CD14-positive monocyte (primary cell): ENCODE measurements around the gene COL12A1. TPM values are rescaled to one million over a fixed set of nuclear protein-coding genes. Genes with fewer than 3 reads are reported as not detected.

Experiments used
- DNase-seq, 3 donors: peaks; one replicate each; pipeline ENCODE4 v3.0.0-alpha.2; 2011 to 2022
- H2AFZ ChIP-seq: 2 replicates; pipeline ENCODE4 v1.6.0; 2012; ENCODE audit warnings: mild to moderate bottlenecking, low read depth, low read length, inconsistent platforms; ENCODE audit not compliant: insufficient read depth, poor library complexity, severe bottlenecking
- H3K27ac ChIP-seq, 2 donors: 1 replicate in 1 of 2; 2 replicates in 1 of 2; pipeline ENCODE4 v1.5.1; 2012 to 2013; ENCODE audit warnings: low read length in 2 of 2, control low read depth in 1 of 2, inconsistent platforms in 1 of 2, low read depth in 1 of 2, mild to moderate bottlenecking in 1 of 2
- H3K27me3 ChIP-seq, 2 donors: one replicate each; pipeline versions ENCODE4 v1.6.0 to v1.6.1; 2011 to 2013; ENCODE audit warnings: low read length in 2 of 2; ENCODE audit not compliant: control insufficient read depth in 2 of 2, insufficient read depth in 2 of 2
- H3K36me3 ChIP-seq, 2 donors: replicated peaks in 1 of 2; 1 replicate in 1 of 2; 2 replicates in 1 of 2; pipeline versions ENCODE4 v1.5.1 to v1.6.1; 2012 to 2013; ENCODE audit warnings: low read length in 2 of 2, control low read depth in 1 of 2, inconsistent platforms in 1 of 2, mild to moderate bottlenecking in 1 of 2; ENCODE audit not compliant: insufficient read depth in 2 of 2, control insufficient read depth in 1 of 2
- H3K4me1 ChIP-seq, 2 donors: 1 replicate in 1 of 2; 2 replicates in 1 of 2; pipeline versions ENCODE4 v1.5.1 to v1.6.1; 2012 to 2013; ENCODE audit warnings: low read length in 2 of 2, control low read depth in 1 of 2, inconsistent platforms in 1 of 2, mild to moderate bottlenecking in 1 of 2, moderate library complexity in 1 of 2; ENCODE audit not compliant: insufficient read depth in 2 of 2, control insufficient read depth in 1 of 2
- H3K4me2 ChIP-seq: replicated peaks from 2 replicates; pipeline ENCODE3; 2012; ENCODE audit warnings: low read length, moderate library complexity, mild to moderate bottlenecking; ENCODE audit not compliant: poor library complexity, severe bottlenecking; ENCODE audit errors: extremely low read depth
- H3K4me3 ChIP-seq, 3 experiments: fragments of 200-600 bp in 1 of 3; sonication (generic) in 1 of 3; replicated peaks in 1 of 3; 1 replicate in 2 of 3; 2 replicates in 1 of 3; pipeline ENCODE4 v1.5.1; 2011 to 2013; ENCODE audit warnings: low read length in 3 of 3, mild to moderate bottlenecking in 3 of 3, control low read depth in 2 of 3, low read depth in 2 of 3, inconsistent platforms in 1 of 3, moderate library complexity in 1 of 3
- H3K79me2 ChIP-seq: 2 replicates; pipeline ENCODE4 v1.6.0; 2012; ENCODE audit warnings: mild to moderate bottlenecking, control low read depth, inconsistent platforms, low read length, moderate library complexity; ENCODE audit not compliant: insufficient read depth
- H3K9ac ChIP-seq: 2 replicates; pipeline ENCODE4 v1.6.0; 2017; ENCODE audit warnings: low read length, mild to moderate bottlenecking; ENCODE audit not compliant: insufficient read depth, poor library complexity, severe bottlenecking
- H3K9me3 ChIP-seq, 2 donors: replicated peaks in 1 of 2; 1 replicate in 1 of 2; 2 replicates in 1 of 2; pipeline versions ENCODE4 v1.5.1 to v1.6.1; 2012 to 2013; ENCODE audit warnings: low read length in 2 of 2, control low read depth in 1 of 2; ENCODE audit not compliant: control insufficient read depth in 1 of 2, insufficient read depth in 1 of 2
- H4K20me1 ChIP-seq: 2 replicates; pipeline ENCODE4 v1.6.0; 2012; ENCODE audit warnings: mild to moderate bottlenecking, low read length, control low read depth, moderate library complexity; ENCODE audit not compliant: insufficient read depth
- H3K27ac Mint-ChIP-seq, 7 donors: one replicate each; pipeline ENCODE4 v1.8.0; 2020; ENCODE audit warnings: mild to moderate bottlenecking in 7 of 7, mixed read lengths in 7 of 7, moderate library complexity in 6 of 7, inconsistent platforms in 2 of 7
- H3K27me3 Mint-ChIP-seq, 3 donors: one replicate each; pipeline ENCODE4 v1.8.0; 2021 to 2022; ENCODE audit warnings: low read depth in 3 of 3, mild to moderate bottlenecking in 3 of 3, mixed read lengths in 3 of 3, moderate library complexity in 3 of 3, inconsistent platforms in 1 of 3
- H3K36me3 Mint-ChIP-seq, 2 donors: one replicate each; pipeline ENCODE4 v1.8.0; 2020; ENCODE audit warnings: mixed read lengths in 2 of 2, inconsistent platforms in 1 of 2, mild to moderate bottlenecking in 1 of 2
- H3K4me1 Mint-ChIP-seq: one replicate; pipeline ENCODE4 v1.8.0; 2020; ENCODE audit warnings: mild to moderate bottlenecking, mixed read lengths
- H3K4me3 Mint-ChIP-seq, 2 donors: one replicate each; pipeline ENCODE4 v1.8.0; 2020; ENCODE audit warnings: mild to moderate bottlenecking in 2 of 2, mixed read lengths in 2 of 2, moderate library complexity in 1 of 2
- H3K9me3 Mint-ChIP-seq, 7 donors: one replicate each; pipeline ENCODE4 v1.8.0; 2020 to 2022; ENCODE audit warnings: mixed read lengths in 7 of 7, mild to moderate bottlenecking in 6 of 7, moderate library complexity in 6 of 7, inconsistent platforms in 2 of 7
- WGBS: methylation state at CpG from one replicate; pipeline ENCODE4 v1.1.5; 2013; ENCODE audit warnings: missing lambda C conversion rate; ENCODE audit not compliant: insufficient coverage; 5-methylcytosine and 5-hydroxymethylcytosine counted together
- intact Hi-C, 2 donors: fragments of 100-400 bp; cut with micrococcal nuclease; formaldehyde crosslinking; loops; one replicate each; pipeline versions ENCODE4 v1.15.0 to v1.15.1; 2023
- polyA plus RNA-seq, 3 donors: library from polyadenylated mRNA; depleted of rRNA in 1 of 3; unstranded in 2 of 3; stranded (reverse) in 1 of 3; fragments of 300-500 nt in 2 of 3; fragments of >200 nt in 1 of 3; fragmentation: Illumina TruSeq in 2 of 3; gene quantifications; 1 replicate in 2 of 3; 2 replicates in 1 of 3; pipeline ENCODE4 v1.2.3, GENCODE V29; 2012 to 2021
- TF ChIP-seq, protein P1 (sequence below): fragments of 200-600 bp; IDR thresholded peaks from one replicate; pipeline ENCODE4 v1.8.0; 2022; ENCODE audit warnings: antibody characterized with exemption, mild to moderate bottlenecking

The COL12A1 gene
- polyA plus RNA-seq, 3 donors: not detected

DNA sequence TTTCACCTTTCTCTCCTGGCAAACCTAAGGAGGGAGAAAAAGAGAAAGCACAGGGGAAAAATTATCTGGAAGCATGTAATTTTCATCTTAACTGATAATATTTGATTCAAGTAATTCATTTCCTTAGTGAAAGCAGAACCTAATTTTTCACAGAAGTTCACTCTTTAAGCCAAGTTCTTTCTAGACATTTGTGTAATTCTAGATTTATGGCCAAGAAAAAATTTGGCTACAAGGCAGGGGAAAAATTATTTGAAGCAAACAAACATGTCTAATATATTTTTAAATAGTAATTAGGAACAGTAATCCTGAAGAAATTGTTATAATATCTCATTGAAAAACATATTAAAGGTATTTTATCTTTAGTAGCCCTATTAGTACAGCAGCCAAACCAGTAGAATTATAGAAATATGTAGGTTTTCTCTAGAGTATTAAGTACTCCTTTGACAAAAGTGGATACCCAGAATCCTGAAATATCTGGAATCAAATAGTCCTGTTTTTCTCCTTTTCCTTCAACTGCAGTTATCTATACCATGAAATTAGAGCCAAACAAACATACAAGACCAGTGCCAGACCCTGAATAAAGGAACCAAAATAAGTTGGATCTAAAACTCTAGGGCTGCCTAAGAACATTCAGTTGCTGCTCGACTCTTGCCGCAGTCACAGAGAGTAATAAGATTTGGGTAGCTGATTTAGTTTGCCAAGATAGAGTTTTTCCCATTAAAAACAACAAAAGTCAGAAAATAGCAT, 116.5 kb downstream of the COL12A1 start:
- Mint-ChIP-seq H3K4me3 (no peak overlapping the region), H3K36me3 (no peaks in the 10 kb centered on the region), H3K4me1 (no peaks in the 10 kb centered on the region), H3K27ac (no peak overlapping the region), H3K27me3 (peaks cover 15 to 16% (median 16%) of the 10 kb centered on the region in 3 donors), H3K9me3 (peaks cover 0 to 4% (median 2%) of the 10 kb centered on the region in 7 donors)
- no peak overlapping the region for H3K9ac ChIP-seq
- TF ChIP-seq, protein P1, sequence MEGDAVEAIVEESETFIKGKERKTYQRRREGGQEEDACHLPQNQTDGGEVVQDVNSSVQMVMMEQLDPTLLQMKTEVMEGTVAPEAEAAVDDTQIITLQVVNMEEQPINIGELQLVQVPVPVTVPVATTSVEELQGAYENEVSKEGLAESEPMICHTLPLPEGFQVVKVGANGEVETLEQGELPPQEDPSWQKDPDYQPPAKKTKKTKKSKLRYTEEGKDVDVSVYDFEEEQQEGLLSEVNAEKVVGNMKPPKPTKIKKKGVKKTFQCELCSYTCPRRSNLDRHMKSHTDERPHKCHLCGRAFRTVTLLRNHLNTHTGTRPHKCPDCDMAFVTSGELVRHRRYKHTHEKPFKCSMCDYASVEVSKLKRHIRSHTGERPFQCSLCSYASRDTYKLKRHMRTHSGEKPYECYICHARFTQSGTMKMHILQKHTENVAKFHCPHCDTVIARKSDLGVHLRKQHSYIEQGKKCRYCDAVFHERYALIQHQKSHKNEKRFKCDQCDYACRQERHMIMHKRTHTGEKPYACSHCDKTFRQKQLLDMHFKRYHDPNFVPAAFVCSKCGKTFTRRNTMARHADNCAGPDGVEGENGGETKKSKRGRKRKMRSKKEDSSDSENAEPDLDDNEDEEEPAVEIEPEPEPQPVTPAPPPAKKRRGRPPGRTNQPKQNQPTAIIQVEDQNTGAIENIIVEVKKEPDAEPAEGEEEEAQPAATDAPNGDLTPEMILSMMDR: no peak
- DNase-seq: no peak
- no peaks in the 10 kb centered on the region for H4K20me1 ChIP-seq
- H3K36me3 ChIP-seq: no peaks in the 10 kb centered on the region
- H3K79me2 ChIP-seq: no peaks in the 10 kb centered on the region
- no peaks in the 10 kb centered on the region for H3K9me3 ChIP-seq
- no peak overlapping the region for H3K4me2 ChIP-seq
- no CpG with 5 or more reads among the region's 2 CpGs for WGBS
- peaks cover 12 to 20% of the 10 kb centered on the region in 2 donors for H3K27me3 ChIP-seq
- intact Hi-C loops: no loop called here
- no peak overlapping the region for H2AFZ ChIP-seq
- no peaks in the 10 kb centered on the region for H3K4me1 ChIP-seq
- no peak overlapping the region for H3K27ac ChIP-seq
- no peak overlapping the region for H3K4me3 ChIP-seq

DNA sequence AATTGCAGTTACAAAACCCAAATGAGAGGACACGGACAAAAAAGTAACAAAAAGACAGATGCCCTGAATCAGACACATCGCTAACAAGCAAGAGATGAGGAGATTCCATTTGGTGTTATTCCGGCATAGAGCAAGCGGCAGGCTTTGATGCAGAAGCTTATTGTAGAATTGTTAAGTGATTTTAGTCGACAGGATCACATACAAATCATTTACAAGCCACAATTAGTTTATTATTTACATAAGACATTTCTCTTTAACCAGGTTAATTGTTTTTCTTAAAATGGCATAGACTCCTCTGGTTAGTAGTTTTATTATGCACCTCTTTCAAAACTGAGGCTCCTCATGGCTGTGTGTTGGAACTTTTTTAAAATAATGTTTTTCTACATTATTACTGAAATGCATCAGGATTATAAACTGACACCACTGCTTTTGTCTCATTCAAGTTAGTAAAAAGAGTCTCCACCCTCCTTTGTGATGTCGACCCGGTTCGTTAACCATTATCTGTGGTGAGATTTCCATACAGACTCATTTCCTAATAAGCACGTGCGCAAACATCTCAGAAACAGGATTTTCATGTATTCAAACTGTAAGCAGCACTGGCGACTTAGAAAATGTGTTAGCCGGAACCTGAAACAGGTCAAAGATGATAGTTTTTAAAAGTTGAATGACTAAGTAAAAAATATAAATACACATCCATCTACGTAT, 119.8 kb downstream of the COL12A1 start:
- Histone ChIP-seq H3K4me1 (no peaks in the 10 kb centered on the region), H3K4me2 (no peak overlapping the region), H3K9ac (no peak overlapping the region), H3K27me3 (peaks cover 14 to 30% of the 10 kb centered on the region in 2 donors), H3K4me3 (no peak overlapping the region), H3K36me3 (no peaks in the 10 kb centered on the region), H3K79me2 (no peaks in the 10 kb centered on the region), H3K9me3 (no peaks in the 10 kb centered on the region), H4K20me1 (no peaks in the 10 kb centered on the region), H3K27ac (no peak overlapping the region), H2AFZ (no peak overlapping the region)
- H3K4me1 Mint-ChIP-seq: no peaks in the 10 kb centered on the region
- peak overlapping the region in 1 of 2 donors; percentile 24 for H3K4me3 Mint-ChIP-seq
- 100% methylated on average over 1 of the region's 13 CpGs for WGBS
- H3K27ac Mint-ChIP-seq: no peak overlapping the region
- intact Hi-C loops: no loop called here
- H3K9me3 Mint-ChIP-seq: peaks cover 0 to 4% (median 2%) of the 10 kb centered on the region in 7 donors
- TF ChIP-seq, protein P1: no peak
- DNase-seq: no peak
- H3K27me3 Mint-ChIP-seq: peaks cover 16 to 19% (median 16%) of the 10 kb centered on the region in 3 donors
- H3K36me3 Mint-ChIP-seq: no peaks in the 10 kb centered on the region
